Measurements from ENCODE around the gene NPHP3.
"Not testable (repeated sequence)": the region's sequence is repeated elsewhere in the genome, so short reads cannot be mapped to it uniquely, and the experiment has no call there.

Gene NPHP3

DNA sequence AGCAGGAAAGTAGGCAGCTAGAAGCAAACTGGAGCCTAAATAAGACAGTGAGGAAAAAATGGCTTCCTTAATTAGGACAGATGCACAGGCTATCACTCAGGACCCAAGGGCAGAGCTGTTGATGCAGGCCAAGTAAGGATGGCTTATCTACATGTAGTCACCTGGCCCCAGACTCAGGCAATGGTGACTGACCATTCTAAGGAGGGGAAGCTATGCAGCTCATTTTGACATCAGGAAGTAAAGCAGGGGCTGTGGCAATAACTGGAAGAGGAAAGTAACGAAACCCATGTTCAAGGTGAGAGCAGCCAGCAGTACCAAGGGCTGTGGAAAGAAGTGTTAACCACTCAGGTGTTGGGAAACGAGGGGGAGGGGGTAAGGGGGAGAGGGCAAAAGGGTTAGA lies 78.8 kb downstream of the NPHP3 start:
- DNase-seq (ENCODE audit: low read depth), result no peak

DNA sequence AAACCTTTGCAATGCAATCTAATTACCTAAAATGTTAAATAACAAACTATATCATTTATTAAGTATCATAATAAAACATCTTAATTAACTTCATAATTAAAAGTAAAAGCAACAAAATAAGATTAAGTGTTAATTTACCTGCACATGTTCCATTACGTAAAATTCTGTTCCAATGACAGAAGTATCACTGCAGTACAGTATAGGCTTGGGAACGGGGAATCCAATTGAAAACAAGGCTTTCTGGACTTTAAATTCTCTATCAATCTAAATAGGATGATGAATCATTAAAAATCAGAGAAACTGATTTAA lies 79.7 kb downstream of the NPHP3 start:
- no peak for DNase-seq (ENCODE audit: low read depth)

DNA sequence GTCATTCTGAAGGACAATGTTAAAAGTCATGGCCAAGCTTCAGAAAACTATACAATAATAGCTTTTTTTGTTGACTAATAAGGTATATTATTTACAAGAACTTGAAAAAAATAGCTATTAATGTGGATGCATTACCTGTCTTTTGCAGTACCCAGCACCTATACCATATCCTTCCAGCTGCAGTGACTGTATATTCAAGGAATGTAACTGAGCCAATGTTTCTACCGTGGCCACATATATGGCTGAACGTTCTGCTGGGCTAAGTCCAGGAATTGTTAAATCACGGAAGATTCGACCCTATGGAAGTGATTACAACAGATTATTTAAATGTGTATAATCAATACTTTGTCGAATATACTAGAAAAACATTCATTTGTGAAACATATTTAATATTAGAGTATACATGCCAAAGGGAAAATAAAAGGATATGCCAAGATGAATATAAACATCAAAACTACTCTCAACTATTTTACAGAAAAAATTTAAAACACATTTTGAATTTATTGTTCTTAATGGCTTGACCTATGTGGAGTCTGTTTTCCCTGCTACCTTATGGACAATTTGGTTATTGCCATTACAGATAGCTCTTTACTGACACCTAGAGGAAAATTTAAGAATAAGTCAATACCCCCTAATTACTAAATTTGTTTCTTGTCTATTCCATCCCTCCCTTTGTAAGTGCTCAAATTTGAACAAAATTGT lies 80.2 kb downstream of the NPHP3 start:
- no peak for DNase-seq (ENCODE audit: low read depth)

DNA sequence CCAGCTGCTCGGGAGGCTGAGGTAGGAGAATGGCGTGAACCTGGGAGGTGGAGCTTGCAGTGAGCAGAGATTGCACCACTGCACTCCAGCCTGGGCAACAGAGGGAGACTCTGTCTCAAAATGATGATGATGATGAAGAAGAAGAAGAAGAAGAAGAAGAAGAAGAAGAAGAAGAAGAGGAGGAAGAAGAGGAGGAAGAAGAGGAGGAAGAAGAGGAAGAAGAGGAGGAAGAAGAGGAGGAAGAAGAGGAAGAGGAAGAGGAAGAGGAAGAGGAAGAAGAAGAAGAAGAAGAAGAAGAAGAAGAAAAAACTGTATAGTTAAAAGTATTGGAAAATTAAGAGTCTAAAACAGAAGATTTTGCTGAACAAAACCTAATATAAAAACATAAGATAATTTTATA lies 80.8 kb downstream of the NPHP3 start:
- not testable (repeated sequence) for DNase-seq (ENCODE audit: low read depth)

DNA sequence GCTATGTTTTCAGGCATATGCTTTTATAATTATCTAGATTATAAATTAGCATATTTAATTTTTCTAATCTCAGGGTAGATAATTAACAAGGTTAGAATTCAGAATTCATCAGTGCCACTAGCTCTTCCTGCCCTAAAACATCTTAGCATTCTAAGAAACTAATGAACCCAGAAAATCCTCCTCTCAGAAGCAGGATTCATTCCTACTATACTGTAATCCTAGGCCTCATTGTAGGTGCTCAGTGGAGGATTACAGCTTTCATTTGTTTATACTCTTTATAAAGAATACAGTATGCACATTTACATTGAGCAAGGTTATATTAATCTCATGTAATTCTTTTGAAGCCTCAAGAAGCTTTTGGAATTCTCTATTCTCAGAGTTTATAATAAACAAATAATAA lies 83.5 kb downstream of the NPHP3 start:
- no peak for DNase-seq (ENCODE audit: low read depth)

DNA sequence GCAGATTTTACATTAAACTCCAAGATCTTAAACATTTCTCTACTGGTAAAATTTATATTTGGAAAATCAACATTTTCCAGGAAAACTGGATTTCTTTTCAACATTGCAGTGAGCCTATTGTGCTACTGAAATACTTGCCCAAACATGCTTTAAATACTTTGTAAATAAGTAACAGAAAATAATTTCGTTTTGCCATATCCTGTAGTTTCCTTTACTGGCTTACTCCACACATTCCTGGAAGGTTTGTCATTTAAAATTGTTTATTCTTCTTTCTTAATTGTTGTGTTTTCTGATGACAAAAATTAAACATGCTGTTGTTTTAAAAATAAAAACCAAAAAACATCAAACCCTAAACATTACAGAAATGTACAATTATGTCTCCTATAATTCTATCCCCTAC lies 84.6 kb downstream of the NPHP3 start:
- no peak for DNase-seq (ENCODE audit: low read depth)

DNA sequence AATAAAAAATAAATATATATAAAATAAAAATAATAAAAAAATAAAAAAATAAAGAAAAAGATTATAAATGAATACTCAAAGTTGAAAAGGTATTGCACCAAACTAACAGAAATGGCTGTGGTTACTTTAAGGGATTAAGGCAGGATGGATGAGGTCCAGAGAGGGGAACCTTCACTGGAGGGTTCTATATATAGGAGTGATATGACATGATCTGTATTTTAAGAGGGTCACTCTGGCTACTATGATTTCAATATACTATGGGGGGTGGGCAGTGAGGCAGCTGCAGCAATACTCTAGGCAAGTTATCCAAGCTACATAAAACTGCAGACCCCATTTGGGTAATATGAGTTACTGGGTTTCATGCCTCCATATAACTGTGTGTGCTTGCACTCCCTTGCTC lies 87.2 kb downstream of the NPHP3 start:
- no peak for DNase-seq (ENCODE audit: low read depth)
